PC-9 (cell line): ENCODE data around the gene EPHB4. TPM values are rescaled to one million over a fixed set of nuclear protein-coding genes. Genes with fewer than 3 reads are reported as not detected.

Source experiments
- BruUV-seq: library from RNA; stranded (reverse); fragments of 400-500 nt; replicated peaks from 2 replicates; lab custom pipeline; 2021; lab: Mats Ljungman, UMichigan
- CTCF ChIA-PET: fragments of 300-600 bp; sonication (Branson Sonifier 250); formaldehyde crosslinking; loops from one replicate; lab custom pipeline; 2022; ENCODE audit warnings: antibody characterized with exemption; lab: Charles Lee
- POLR2A ChIA-PET: fragments of 300-600 bp; sonication (Branson Sonifier 250); formaldehyde crosslinking; loops from one replicate; lab custom pipeline; 2022; ENCODE audit warnings: antibody characterized with exemption; ENCODE audit not compliant: unreplicated experiment; lab: Charles Lee
- DNase-seq, 2 experiments: peaks; one replicate each; pipeline versions ENCODE4 v3.0.0 to v3.0.0-alpha.2; 2015 to 2022; ENCODE audit warnings: mixed read lengths in 1 of 2
- H2AFZ ChIP-seq: fragments of 200-600 bp; sonication (generic); 2 replicates; pipeline ENCODE4 v1.8.1; 2017; ENCODE audit warnings: antibody characterized with exemption
- H3F3A ChIP-seq: fragments of 200-600 bp; sonication (generic); 2 replicates; pipeline ENCODE4 v1.8.1; 2017; ENCODE audit warnings: antibody characterized with exemption, mild to moderate bottlenecking, low read depth; ENCODE audit not compliant: insufficient read depth
- H3K27ac ChIP-seq: fragments of 200-600 bp; sonication (generic); 2 replicates; pipeline ENCODE4 v1.6.1; 2016; ENCODE audit warnings: mixed run types
- H3K27me3 ChIP-seq: fragments of 200-600 bp; sonication (generic); 2 replicates; pipeline ENCODE4 v1.6.1; 2016; ENCODE audit warnings: low read depth, mixed run types; ENCODE audit not compliant: insufficient read depth
- H3K36me3 ChIP-seq: fragments of 200-600 bp; sonication (generic); 2 replicates; pipeline ENCODE4 v1.6.1; 2016; ENCODE audit warnings: low read depth, mixed run types
- H3K4me1 ChIP-seq: fragments of 200-600 bp; sonication (generic); replicated peaks from 2 replicates; pipeline ENCODE4 v1.6.1; 2016; ENCODE audit warnings: mixed run types; ENCODE audit not compliant: insufficient read depth
- H3K4me2 ChIP-seq: fragments of 200-600 bp; sonication (generic); 2 replicates; pipeline ENCODE4 v1.6.1; 2017; ENCODE audit warnings: mixed run types
- H3K4me3 ChIP-seq: fragments of 200-600 bp; sonication (generic); 2 replicates; pipeline ENCODE4 v1.6.1; 2016; ENCODE audit warnings: mixed run types
- H3K79me2 ChIP-seq: fragments of 200-600 bp; sonication (generic); 2 replicates; pipeline ENCODE4 v1.6.1; 2017; ENCODE audit warnings: low read depth, mixed run types
- H3K9me2 ChIP-seq: fragments of 200-600 bp; sonication (generic); 2 replicates; pipeline ENCODE4 v1.8.1; 2017; ENCODE audit warnings: mild to moderate bottlenecking; ENCODE audit not compliant: insufficient read depth
- H3K9me3 ChIP-seq: fragments of 200-600 bp; sonication (generic); 2 replicates; pipeline ENCODE4 v1.8.1; 2016; ENCODE audit warnings: low read depth; ENCODE audit not compliant: insufficient read depth
- H4K20me1 ChIP-seq: fragments of 200-600 bp; sonication (generic); 2 replicates; pipeline ENCODE4 v1.8.1; 2017; ENCODE audit not compliant: insufficient read depth
- EZH2 ChIP-seq: fragments of 200-600 bp; sonication (generic); IDR thresholded peaks from 2 replicates; pipeline ENCODE4 v1.8.0; 2017; ENCODE audit warnings: antibody characterized with exemption, low read depth
- intact Hi-C: fragments of 100-400 bp; cut with micrococcal nuclease; formaldehyde crosslinking; loops from one replicate; pipeline ENCODE4 v1.10.0; 2022; ENCODE audit not compliant: unreplicated experiment
- total RNA-seq: library from RNA; stranded (reverse); gene quantifications from 2 replicates; pipeline ENCODE4 v1.2.3, GENCODE V29; 2021
- TF ChIP-seq, protein P1 (sequence below): fragments of 200-600 bp; sonication (generic); conservative IDR thresholded peaks from 2 replicates; pipeline ENCODE4 v1.6.1; 2017; ENCODE audit warnings: mixed run types, antibody characterized with exemption, mild to moderate bottlenecking, moderate library complexity

EPHB4 gene
- total RNA-seq, 1 experiment from 2014 or later = 79.4 TPM

DNA sequence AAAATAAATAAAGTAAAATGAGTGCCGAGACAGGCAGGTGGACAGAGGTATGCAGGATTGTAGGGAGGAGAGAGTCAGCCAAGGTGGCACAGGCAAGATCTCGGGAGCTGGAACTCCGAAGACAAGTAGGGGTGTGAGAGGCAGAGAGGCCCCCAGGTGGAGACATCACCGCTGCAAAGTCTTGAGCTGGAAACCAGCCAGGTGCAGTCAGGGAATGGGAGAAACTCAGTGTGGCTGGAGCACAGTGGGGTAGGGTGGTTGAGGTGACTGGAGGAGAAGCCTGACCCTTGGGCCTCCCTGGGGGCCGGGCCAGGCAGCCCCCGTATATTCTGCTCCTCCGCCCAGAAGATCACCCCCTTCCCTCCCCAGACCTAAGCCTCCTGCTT is 4.2 kb downstream of the EPHB4 start:
- H3K79me2 ChIP-seq = peaks cover 4% of the 10 kb centered on the region; the same call in 1 of the 2 replicates
- CTCF ChIA-PET = no interaction called here
- 0 out of 2 replicates have a peak, but pooled peaks cover 6% of the 10 kb centered on the region for H4K20me1 ChIP-seq
- peaks cover 12% of the 10 kb centered on the region; the same call in 1 of the 2 replicates for H3K4me1 ChIP-seq
- H3K27me3 ChIP-seq = no peaks in the 10 kb centered on the region
- no peak overlapping the region for H2AFZ ChIP-seq
- no peak for TF ChIP-seq EZH2
- TF ChIP-seq, protein P1, sequence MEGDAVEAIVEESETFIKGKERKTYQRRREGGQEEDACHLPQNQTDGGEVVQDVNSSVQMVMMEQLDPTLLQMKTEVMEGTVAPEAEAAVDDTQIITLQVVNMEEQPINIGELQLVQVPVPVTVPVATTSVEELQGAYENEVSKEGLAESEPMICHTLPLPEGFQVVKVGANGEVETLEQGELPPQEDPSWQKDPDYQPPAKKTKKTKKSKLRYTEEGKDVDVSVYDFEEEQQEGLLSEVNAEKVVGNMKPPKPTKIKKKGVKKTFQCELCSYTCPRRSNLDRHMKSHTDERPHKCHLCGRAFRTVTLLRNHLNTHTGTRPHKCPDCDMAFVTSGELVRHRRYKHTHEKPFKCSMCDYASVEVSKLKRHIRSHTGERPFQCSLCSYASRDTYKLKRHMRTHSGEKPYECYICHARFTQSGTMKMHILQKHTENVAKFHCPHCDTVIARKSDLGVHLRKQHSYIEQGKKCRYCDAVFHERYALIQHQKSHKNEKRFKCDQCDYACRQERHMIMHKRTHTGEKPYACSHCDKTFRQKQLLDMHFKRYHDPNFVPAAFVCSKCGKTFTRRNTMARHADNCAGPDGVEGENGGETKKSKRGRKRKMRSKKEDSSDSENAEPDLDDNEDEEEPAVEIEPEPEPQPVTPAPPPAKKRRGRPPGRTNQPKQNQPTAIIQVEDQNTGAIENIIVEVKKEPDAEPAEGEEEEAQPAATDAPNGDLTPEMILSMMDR = no peak
- DNase-seq = no peak
- H3K4me3 ChIP-seq = no peak overlapping the region
- POLR2A ChIA-PET = no interaction called here
- no peaks in the 10 kb centered on the region for H3K9me3 ChIP-seq
- H3K4me2 ChIP-seq = no peak overlapping the region
- BruUV-seq = no TSS peak
- no peaks in the 10 kb centered on the region for H3F3A ChIP-seq
- H3K36me3 ChIP-seq = no peaks in the 10 kb centered on the region
- H3K9me2 ChIP-seq = no peaks in the 10 kb centered on the region
- H3K27ac ChIP-seq = no peak overlapping the region
- intact Hi-C loops = loop anchor here (10.0 kb wide), 1 partner anchor 238 kb away; the partner anchor contains the start of genes FBXO24 and LRCH4

DNA sequence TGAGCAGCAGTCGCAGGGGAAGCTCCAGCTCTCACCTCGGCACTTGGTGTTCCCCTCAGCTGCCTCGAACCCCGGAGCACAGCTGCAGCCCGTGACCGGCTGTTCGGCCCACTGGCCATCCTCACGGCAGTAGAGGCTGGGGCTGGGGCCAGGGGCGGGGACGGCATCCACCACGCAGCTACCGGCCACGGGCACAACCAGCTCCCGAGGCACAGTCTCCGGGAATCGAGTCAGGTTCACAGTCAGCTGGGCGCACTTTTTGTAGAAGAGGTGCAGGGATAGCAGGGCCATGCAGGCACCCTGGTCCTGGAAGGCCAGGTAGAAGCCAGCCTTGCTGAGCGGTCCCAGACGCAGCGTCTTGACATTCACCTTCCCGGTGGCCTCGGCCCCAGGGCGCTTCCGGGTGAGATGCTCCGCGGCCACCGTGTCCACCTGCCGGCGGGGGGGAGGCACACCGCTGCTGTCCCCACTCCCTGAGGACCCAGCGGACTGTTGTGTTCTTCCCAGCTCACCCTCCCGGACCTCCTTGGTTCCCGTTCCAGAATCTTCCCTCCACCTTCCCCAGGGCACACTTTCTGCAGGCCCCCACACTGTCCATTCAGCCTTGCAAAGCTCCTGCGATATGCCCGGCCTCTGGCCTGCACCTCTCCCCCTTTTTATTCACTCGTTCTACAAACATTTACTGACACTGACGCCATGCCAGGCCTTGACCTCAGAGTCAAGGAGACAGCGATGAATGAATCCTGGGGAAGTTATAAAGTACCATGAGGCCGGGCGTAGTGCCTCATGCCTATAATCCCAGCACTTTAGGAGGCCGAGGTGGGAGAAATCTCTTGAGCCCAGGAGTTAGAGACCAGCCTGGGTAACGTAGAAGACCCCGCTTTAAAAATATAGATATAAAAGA is 4.8 kb downstream of the EPHB4 start:
- Histone ChIP-seq H3K27me3 (no peaks in the 10 kb centered on the region), H3K36me3 (no peaks in the 10 kb centered on the region), H3K4me1 (peaks cover 12% of the 10 kb centered on the region; the same call in 1 of the 2 replicates), H3K27ac (no peak overlapping the region), H3K9me2 (no peaks in the 10 kb centered on the region), H4K20me1 (0 out of 2 replicates have a peak, but pooled peaks cover 6% of the 10 kb centered on the region), H2AFZ (no peak overlapping the region), H3F3A (no peaks in the 10 kb centered on the region), H3K9me3 (no peaks in the 10 kb centered on the region), H3K79me2 (peaks cover 4% of the 10 kb centered on the region; the same call in 1 of the 2 replicates), H3K4me2 (no peak overlapping the region), H3K4me3 (no peak overlapping the region)
- POLR2A ChIA-PET = no interaction called here
- CTCF ChIA-PET = no interaction called here
- intact Hi-C loops = loop anchor here (10.0 kb wide), 1 partner anchor 238 kb away; the partner anchor contains the start of genes FBXO24 and LRCH4
- no TSS peak for BruUV-seq
- no peak for TF ChIP-seq EZH2
- TF ChIP-seq, protein P1 = no peak
- DNase-seq = no peak

DNA sequence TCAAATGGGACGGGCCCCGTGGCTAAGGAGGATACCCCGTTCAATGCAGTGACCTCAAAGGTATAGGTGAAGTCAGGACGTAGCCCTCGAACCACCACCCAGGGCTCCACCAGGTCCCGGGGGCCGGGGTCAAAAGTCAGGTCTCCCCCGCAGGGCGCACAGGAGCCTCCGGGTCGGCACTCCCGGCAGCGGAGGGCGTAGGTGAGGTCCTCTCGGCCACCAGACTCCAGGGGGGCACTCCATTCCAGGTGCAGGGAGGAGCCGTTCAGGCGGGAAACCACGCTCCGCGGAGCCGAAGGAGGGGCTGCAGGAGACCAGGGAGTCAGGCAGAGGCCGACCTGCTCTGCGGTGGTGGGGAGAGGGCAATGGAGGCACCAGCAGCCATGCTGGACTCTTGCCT is 7.7 kb downstream of the EPHB4 start:
- H2AFZ ChIP-seq = no peak overlapping the region
- H3K27me3 ChIP-seq = no peaks in the 10 kb centered on the region
- H3F3A ChIP-seq = no peaks in the 10 kb centered on the region
- no peaks in the 10 kb centered on the region for H3K36me3 ChIP-seq
- no peak overlapping the region for H3K4me3 ChIP-seq
- no TSS peak for BruUV-seq
- H3K27ac ChIP-seq = no peak overlapping the region
- ChIA-PET CTCF (no interaction called here), POLR2A (no interaction called here)
- no peaks in the 10 kb centered on the region for H3K9me3 ChIP-seq
- H3K4me2 ChIP-seq = no peak overlapping the region
- no peaks in the 10 kb centered on the region for H3K79me2 ChIP-seq
- TF ChIP-seq, protein P1 = no peak
- no peak for TF ChIP-seq EZH2
- H4K20me1 ChIP-seq = no peaks in the 10 kb centered on the region
- DNase-seq = no peak
- H3K4me1 ChIP-seq = no peaks in the 10 kb centered on the region
- intact Hi-C loops = no loop called here
- no peaks in the 10 kb centered on the region for H3K9me2 ChIP-seq
